CD14-positive monocyte (primary cell): Measurements from ENCODE around the gene SAT1. TPM values are rescaled to one million over a fixed set of nuclear protein-coding genes. Genes with fewer than 3 reads are reported as not detected.
"Not testable (repeated sequence)": the region's sequence is repeated elsewhere in the genome, so short reads cannot be mapped to it uniquely, and the experiment has no call there.

ENCODE experiments used
- DNase-seq, 3 donors: peaks; one replicate each; pipeline ENCODE4 v3.0.0-alpha.2; 2011 to 2022
- H2AFZ ChIP-seq: 2 replicates; pipeline ENCODE4 v1.6.0; 2012; ENCODE audit warnings: mild to moderate bottlenecking, low read depth, low read length, inconsistent platforms; ENCODE audit not compliant: insufficient read depth, poor library complexity, severe bottlenecking
- H3K27ac ChIP-seq, 2 donors: 1 replicate in 1 of 2; 2 replicates in 1 of 2; pipeline ENCODE4 v1.5.1; 2012 to 2013; ENCODE audit warnings: low read length in 2 of 2, control low read depth in 1 of 2, inconsistent platforms in 1 of 2, low read depth in 1 of 2, mild to moderate bottlenecking in 1 of 2
- H3K27me3 ChIP-seq, 2 donors: one replicate each; pipeline versions ENCODE4 v1.6.0 to v1.6.1; 2011 to 2013; ENCODE audit warnings: low read length in 2 of 2; ENCODE audit not compliant: control insufficient read depth in 2 of 2, insufficient read depth in 2 of 2
- H3K36me3 ChIP-seq, 2 donors: replicated peaks in 1 of 2; 1 replicate in 1 of 2; 2 replicates in 1 of 2; pipeline versions ENCODE4 v1.5.1 to v1.6.1; 2012 to 2013; ENCODE audit warnings: low read length in 2 of 2, control low read depth in 1 of 2, inconsistent platforms in 1 of 2, mild to moderate bottlenecking in 1 of 2; ENCODE audit not compliant: insufficient read depth in 2 of 2, control insufficient read depth in 1 of 2
- H3K4me1 ChIP-seq, 2 donors: 1 replicate in 1 of 2; 2 replicates in 1 of 2; pipeline versions ENCODE4 v1.5.1 to v1.6.1; 2012 to 2013; ENCODE audit warnings: low read length in 2 of 2, control low read depth in 1 of 2, inconsistent platforms in 1 of 2, mild to moderate bottlenecking in 1 of 2, moderate library complexity in 1 of 2; ENCODE audit not compliant: insufficient read depth in 2 of 2, control insufficient read depth in 1 of 2
- H3K4me2 ChIP-seq: replicated peaks from 2 replicates; pipeline ENCODE3; 2012; ENCODE audit warnings: low read length, moderate library complexity, mild to moderate bottlenecking; ENCODE audit not compliant: poor library complexity, severe bottlenecking; ENCODE audit errors: extremely low read depth
- H3K4me3 ChIP-seq, 3 experiments: fragments of 200-600 bp in 1 of 3; sonication (generic) in 1 of 3; replicated peaks in 1 of 3; 1 replicate in 2 of 3; 2 replicates in 1 of 3; pipeline ENCODE4 v1.5.1; 2011 to 2013; ENCODE audit warnings: low read length in 3 of 3, mild to moderate bottlenecking in 3 of 3, control low read depth in 2 of 3, low read depth in 2 of 3, inconsistent platforms in 1 of 3, moderate library complexity in 1 of 3
- H3K79me2 ChIP-seq: 2 replicates; pipeline ENCODE4 v1.6.0; 2012; ENCODE audit warnings: mild to moderate bottlenecking, control low read depth, inconsistent platforms, low read length, moderate library complexity; ENCODE audit not compliant: insufficient read depth
- H3K9ac ChIP-seq: 2 replicates; pipeline ENCODE4 v1.6.0; 2017; ENCODE audit warnings: low read length, mild to moderate bottlenecking; ENCODE audit not compliant: insufficient read depth, poor library complexity, severe bottlenecking
- H3K9me3 ChIP-seq, 2 donors: replicated peaks in 1 of 2; 1 replicate in 1 of 2; 2 replicates in 1 of 2; pipeline versions ENCODE4 v1.5.1 to v1.6.1; 2012 to 2013; ENCODE audit warnings: low read length in 2 of 2, control low read depth in 1 of 2; ENCODE audit not compliant: control insufficient read depth in 1 of 2, insufficient read depth in 1 of 2
- H4K20me1 ChIP-seq: 2 replicates; pipeline ENCODE4 v1.6.0; 2012; ENCODE audit warnings: mild to moderate bottlenecking, low read length, control low read depth, moderate library complexity; ENCODE audit not compliant: insufficient read depth
- H3K27ac Mint-ChIP-seq, 7 donors: one replicate each; pipeline ENCODE4 v1.8.0; 2020; ENCODE audit warnings: mild to moderate bottlenecking in 7 of 7, mixed read lengths in 7 of 7, moderate library complexity in 6 of 7, inconsistent platforms in 2 of 7
- H3K27me3 Mint-ChIP-seq, 3 donors: one replicate each; pipeline ENCODE4 v1.8.0; 2021 to 2022; ENCODE audit warnings: low read depth in 3 of 3, mild to moderate bottlenecking in 3 of 3, mixed read lengths in 3 of 3, moderate library complexity in 3 of 3, inconsistent platforms in 1 of 3
- H3K36me3 Mint-ChIP-seq, 2 donors: one replicate each; pipeline ENCODE4 v1.8.0; 2020; ENCODE audit warnings: mixed read lengths in 2 of 2, inconsistent platforms in 1 of 2, mild to moderate bottlenecking in 1 of 2
- H3K4me1 Mint-ChIP-seq: one replicate; pipeline ENCODE4 v1.8.0; 2020; ENCODE audit warnings: mild to moderate bottlenecking, mixed read lengths
- H3K4me3 Mint-ChIP-seq, 2 donors: one replicate each; pipeline ENCODE4 v1.8.0; 2020; ENCODE audit warnings: mild to moderate bottlenecking in 2 of 2, mixed read lengths in 2 of 2, moderate library complexity in 1 of 2
- H3K9me3 Mint-ChIP-seq, 7 donors: one replicate each; pipeline ENCODE4 v1.8.0; 2020 to 2022; ENCODE audit warnings: mixed read lengths in 7 of 7, mild to moderate bottlenecking in 6 of 7, moderate library complexity in 6 of 7, inconsistent platforms in 2 of 7
- WGBS: methylation state at CpG from one replicate; pipeline ENCODE4 v1.1.5; 2013; ENCODE audit warnings: missing lambda C conversion rate; ENCODE audit not compliant: insufficient coverage; 5-methylcytosine and 5-hydroxymethylcytosine counted together
- intact Hi-C, 2 donors: fragments of 100-400 bp; cut with micrococcal nuclease; formaldehyde crosslinking; loops; one replicate each; pipeline versions ENCODE4 v1.15.0 to v1.15.1; 2023
- polyA plus RNA-seq, 3 donors: library from polyadenylated mRNA; depleted of rRNA in 1 of 3; unstranded in 2 of 3; stranded (reverse) in 1 of 3; fragments of 300-500 nt in 2 of 3; fragments of >200 nt in 1 of 3; fragmentation: Illumina TruSeq in 2 of 3; gene quantifications; 1 replicate in 2 of 3; 2 replicates in 1 of 3; pipeline ENCODE4 v1.2.3, GENCODE V29; 2012 to 2021
- TF ChIP-seq, protein P1 (sequence below): fragments of 200-600 bp; IDR thresholded peaks from one replicate; pipeline ENCODE4 v1.8.0; 2022; ENCODE audit warnings: antibody characterized with exemption, mild to moderate bottlenecking

The SAT1 gene
- polyA plus RNA-seq, 3 donors: 897 to 7,815 (median 970) TPM

DNA sequence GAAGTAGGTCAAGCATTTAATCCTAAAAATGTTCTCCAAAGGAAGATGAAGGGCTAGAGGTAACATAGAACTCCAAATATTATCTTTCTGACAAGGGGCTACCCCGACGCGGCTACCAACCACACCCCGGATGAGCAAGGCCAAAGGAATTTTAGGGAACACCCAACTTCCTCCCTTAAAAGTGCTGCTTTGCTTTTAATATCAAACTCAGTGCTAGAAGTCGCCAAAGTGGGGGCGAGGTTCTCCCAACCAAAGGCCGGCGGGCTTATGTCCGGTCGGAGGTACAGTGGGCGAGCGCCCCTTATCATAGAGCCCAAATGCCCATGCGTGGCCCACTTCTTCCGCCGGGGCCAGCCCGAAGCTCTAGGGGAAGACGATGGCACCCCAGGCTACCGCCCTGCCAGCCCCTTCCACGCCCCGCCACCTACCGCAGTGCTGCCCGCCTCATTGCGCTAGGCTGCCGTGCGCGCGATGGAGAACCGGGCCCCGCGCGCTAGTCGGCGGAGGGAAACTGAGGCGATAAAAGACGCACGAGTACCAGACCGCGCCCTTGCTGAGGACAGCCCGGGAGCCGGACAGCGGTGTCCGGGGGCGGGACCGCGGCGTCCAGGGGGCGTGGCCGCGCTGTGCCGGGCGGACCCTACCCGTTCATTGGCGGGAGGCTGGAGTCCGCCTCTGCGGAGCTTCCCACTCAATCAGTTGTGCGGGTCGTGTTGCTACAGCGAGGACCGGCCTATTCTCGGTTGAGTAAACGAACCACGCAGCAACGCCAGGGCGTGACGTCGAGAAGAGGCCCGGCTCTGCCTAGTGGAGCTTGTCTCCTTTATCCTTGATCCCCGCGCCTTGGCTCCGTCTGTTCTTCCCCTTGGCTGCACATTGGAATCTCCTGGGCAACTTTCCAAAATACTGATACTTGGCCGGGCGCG, 40.0 kb upstream of the SAT1 start, which contains the start of gene ACOT9:
TSS of gene ACOT9 (minus strand) at position 580 of the 926 bp plus-strand sequence. CDS start at position 448, 132 bp downstream.
- Histone ChIP-seq H3K36me3 (no peaks in the 10 kb centered on the region), H3K27me3 (no peaks in the 10 kb centered on the region), H3K4me3 (peak within 1 kb of the TSS; percentile 69 to 86 (median 70)), H3K4me1 (peaks cover 21 to 23% of the 10 kb centered on the region in 2 donors), H4K20me1 (no peaks in the 10 kb centered on the region), H3K79me2 (peaks cover 51% of the 10 kb centered on the region), H3K9ac (peak within 1 kb of the TSS; percentile 82), H3K9me3 (no peaks in the 10 kb centered on the region), H3K27ac (peak within 1 kb of the TSS; percentile 94 to 95), H3K4me2 (peak within 1 kb of the TSS; percentile 78), H2AFZ (peak within 1 kb of the TSS; percentile 53)
- Mint-ChIP-seq H3K9me3 (peaks cover 0 to 12% (median 0%) of the 10 kb centered on the region in 7 donors), H3K27me3 (peaks cover 0 to 6% (median 4%) of the 10 kb centered on the region in 3 donors), H3K4me3 (peak within 1 kb of the TSS; percentile 85 to 89), H3K4me1 (peaks cover 36% of the 10 kb centered on the region), H3K27ac (peak within 1 kb of the TSS; percentile 92 to 98 (median 96)), H3K36me3 (peaks cover 0 to 2% of the 10 kb centered on the region in 2 donors)
- TF ChIP-seq, protein P1, sequence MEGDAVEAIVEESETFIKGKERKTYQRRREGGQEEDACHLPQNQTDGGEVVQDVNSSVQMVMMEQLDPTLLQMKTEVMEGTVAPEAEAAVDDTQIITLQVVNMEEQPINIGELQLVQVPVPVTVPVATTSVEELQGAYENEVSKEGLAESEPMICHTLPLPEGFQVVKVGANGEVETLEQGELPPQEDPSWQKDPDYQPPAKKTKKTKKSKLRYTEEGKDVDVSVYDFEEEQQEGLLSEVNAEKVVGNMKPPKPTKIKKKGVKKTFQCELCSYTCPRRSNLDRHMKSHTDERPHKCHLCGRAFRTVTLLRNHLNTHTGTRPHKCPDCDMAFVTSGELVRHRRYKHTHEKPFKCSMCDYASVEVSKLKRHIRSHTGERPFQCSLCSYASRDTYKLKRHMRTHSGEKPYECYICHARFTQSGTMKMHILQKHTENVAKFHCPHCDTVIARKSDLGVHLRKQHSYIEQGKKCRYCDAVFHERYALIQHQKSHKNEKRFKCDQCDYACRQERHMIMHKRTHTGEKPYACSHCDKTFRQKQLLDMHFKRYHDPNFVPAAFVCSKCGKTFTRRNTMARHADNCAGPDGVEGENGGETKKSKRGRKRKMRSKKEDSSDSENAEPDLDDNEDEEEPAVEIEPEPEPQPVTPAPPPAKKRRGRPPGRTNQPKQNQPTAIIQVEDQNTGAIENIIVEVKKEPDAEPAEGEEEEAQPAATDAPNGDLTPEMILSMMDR: no peak
- DNase-seq: peak; percentile 84 to 93 (median 88)
- WGBS: under 1% methylated on average over 56 of the region's 73 CpGs
- intact Hi-C loops: loop anchor here in 1 of 2 donors (5.0 kb wide), 1 partner anchor 39 kb away; the partner anchor contains the start of gene SAT1

- H3K27ac ChIP-seq: peak overlapping the region; percentile 94 to 95
- Mint-ChIP-seq H3K4me1 (peaks cover 36% of the 10 kb centered on the region), H3K9me3 (peaks cover 0 to 12% (median 0%) of the 10 kb centered on the region in 7 donors), H3K4me3 (peak overlapping the region; percentile 83 to 85), H3K27ac (peak overlapping the region; percentile 92 to 97 (median 95))
- peaks cover 45% of the 10 kb centered on the region for H3K79me2 ChIP-seq
- DNase-seq, H3K27me3 ChIP-seq, H4K20me1 ChIP-seq, H3K36me3 ChIP-seq, H3K36me3 Mint-ChIP-seq, H3K27me3 Mint-ChIP-seq, H3K9me3 ChIP-seq, H2AFZ ChIP-seq: not testable (repeated sequence)
- peaks cover 21 to 23% of the 10 kb centered on the region in 2 donors for H3K4me1 ChIP-seq
- H3K4me2 ChIP-seq: peak overlapping the region; percentile 78
- peak overlapping the region; percentile 82 for H3K9ac ChIP-seq
- H3K4me3 ChIP-seq: peak overlapping the region in 2 of 3 experiments; percentile 4 to 86
- intact Hi-C loops: loop anchor here in 1 of 2 donors (5.0 kb wide), 1 partner anchor 39 kb away; the partner anchor contains the start of gene SAT1
- WGBS: 100% methylated on average over 1 of the region's 14 CpGs
These were observed 39.4 kb upstream of the SAT1 start for GRCh38 chrX:23743623-23743971.
